ENCODE data around the gene PUS1. TPM values are rescaled to one million over a fixed set of nuclear protein-coding genes. Genes with fewer than 3 reads are reported as not detected.

The PUS1 gene
- total and polyA plus RNA-seq, 2 of the 4 experiments (the other 2 are of a cell fraction) = 14.0 to 36.7 TPM

DNA sequence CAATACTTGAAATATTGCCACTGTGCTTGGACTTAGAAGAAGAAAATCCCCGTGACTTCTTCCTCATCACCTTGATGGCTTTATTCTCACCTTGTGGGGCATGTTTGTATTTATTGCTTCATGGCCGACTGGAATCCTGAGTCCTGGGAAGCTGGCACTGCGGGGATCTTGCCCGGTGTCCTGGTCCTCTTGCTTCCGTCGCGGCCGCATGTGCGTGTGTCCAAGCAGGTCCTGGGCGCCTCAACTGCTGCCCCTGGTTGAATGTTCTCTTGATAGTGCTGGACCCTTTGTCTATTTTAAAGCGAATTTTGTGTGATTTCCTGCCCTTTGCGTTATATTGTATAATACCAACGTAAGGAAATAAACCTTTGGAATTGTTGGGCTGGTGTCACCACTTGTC, 6.3 kb upstream of the PUS1 start:
- no peaks in the 10 kb centered on the region for H3K79me1 ChIP-seq (ENCODE audit: low read depth in 1 of 2, low read length in 2 of 2)
- ChIA-PET POLR2A (ENCODE audit: unreplicated experiment) (no interaction called here), CTCF (no interaction called here)
- no peak overlapping the region for H4K91ac ChIP-seq (ENCODE audit: insufficient read depth, low read depth, low read length)
- dilution Hi-C loops (cut with HindIII; ENCODE audit: low sequenced_read_pairs, unreplicated experiment) (no loop called here), intact Hi-C loops (cut with micrococcal nuclease) (no loop called here), in situ Hi-C loops (cut with MboI; ENCODE audit: low sequenced_read_pairs) (no loop called here)
- no peak for DNase-seq
- no peaks in the 10 kb centered on the region for H3K4me1 ChIP-seq (ENCODE audit: control insufficient read depth, insufficient read depth, low read length)
- no peak overlapping the region for H4K8ac ChIP-seq (ENCODE audit: low read depth in 2 of 2, low read length in 2 of 2)
- H3K27ac ChIP-seq (ENCODE audit: insufficient read depth, low read length) = no peak overlapping the region
- no peaks in the 10 kb centered on the region for H3K27me3 ChIP-seq (ENCODE audit: control insufficient read depth, insufficient read depth, low read length)
- peaks cover 39% of the 10 kb centered on the region for H3K36me3 ChIP-seq (ENCODE audit: control insufficient read depth, insufficient read depth, low read length)
- 84% methylated on average over 4 of the region's 13 CpGs; no CpG with 5 or more reads in 1 of the 2 experiments for WGBS, 2 experiments (ENCODE audit: extremely low coverage in 2 of 2, insufficient read length in 1 of 2)
- H2BK120ac ChIP-seq (ENCODE audit: low read depth, low read length) = no peak overlapping the region
- H3K14ac ChIP-seq (replicated peaks; ENCODE audit: low read depth, low read length) = no peak overlapping the region
- TF ChIP-seq USF2 (IDR thresholded peaks at IDR 0.05; ENCODE audit: low read depth, low read length) (no peak), MAFK (IDR thresholded peaks at IDR 0.05; ENCODE audit: low read depth, low read length) (no peak), CEBPB (IDR thresholded peaks at IDR 0.05; ENCODE audit: low read depth, low read length) (no peak), FOS (IDR thresholded peaks at IDR 0.05; ENCODE audit: low read depth, low read length) (no peak), RCOR1 (IDR thresholded peaks at IDR 0.05; ENCODE audit: insufficient replicate concordance, low read length) (no peak), POLR2A (IDR thresholded peaks at IDR 0.05; ENCODE audit: low read depth, low read length) (no peak), RFX5 (IDR thresholded peaks at IDR 0.05; ENCODE audit: low read depth, low read length) (no peak), NFE2L2 (IDR thresholded peaks at IDR 0.05; ENCODE audit: low read depth, low read length) (no peak), SMC3 (IDR thresholded peaks at IDR 0.05; ENCODE audit: low read depth, low read length) (no peak), MAZ (IDR thresholded peaks at IDR 0.05; ENCODE audit: borderline replicate concordance, low read depth, low read length) (no peak), CTCF (conservative IDR thresholded peaks at IDR 0.05; ENCODE audit: low read depth, low read length) (no peak), CHD1 (IDR thresholded peaks at IDR 0.05; ENCODE audit: low read depth, low read length) (no peak), MXI1 (IDR thresholded peaks at IDR 0.05; ENCODE audit: borderline replicate concordance, low read depth, low read length) (no peak), BHLHE40 (IDR thresholded peaks at IDR 0.05; ENCODE audit: low read depth, low read length) (no peak), RAD21 (IDR thresholded peaks at IDR 0.05; ENCODE audit: low read length) (no peak)
- TF ChIP-seq, protein P1, sequence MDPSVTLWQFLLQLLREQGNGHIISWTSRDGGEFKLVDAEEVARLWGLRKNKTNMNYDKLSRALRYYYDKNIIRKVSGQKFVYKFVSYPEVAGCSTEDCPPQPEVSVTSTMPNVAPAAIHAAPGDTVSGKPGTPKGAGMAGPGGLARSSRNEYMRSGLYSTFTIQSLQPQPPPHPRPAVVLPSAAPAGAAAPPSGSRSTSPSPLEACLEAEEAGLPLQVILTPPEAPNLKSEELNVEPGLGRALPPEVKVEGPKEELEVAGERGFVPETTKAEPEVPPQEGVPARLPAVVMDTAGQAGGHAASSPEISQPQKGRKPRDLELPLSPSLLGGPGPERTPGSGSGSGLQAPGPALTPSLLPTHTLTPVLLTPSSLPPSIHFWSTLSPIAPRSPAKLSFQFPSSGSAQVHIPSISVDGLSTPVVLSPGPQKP (IDR thresholded peaks at IDR 0.05; ENCODE audit: borderline replicate concordance, low read depth, low read length) = no peak
- H3K4me3 ChIP-seq (ENCODE audit: insufficient read depth, low read depth, low read length) = no peak overlapping the region
- H2BK15ac ChIP-seq (ENCODE audit: low read depth, low read length) = no peak overlapping the region
- H2BK20ac ChIP-seq (ENCODE audit: low read depth, low read length) = no peak overlapping the region
- no peak overlapping the region for H4K5ac ChIP-seq (ENCODE audit: low read depth, low read length)
- H3K56ac ChIP-seq (ENCODE audit: extremely low read depth, insufficient read depth, low read length) = no peak overlapping the region
- H4K20me1 ChIP-seq (ENCODE audit: insufficient read depth, low read length) = no peaks in the 10 kb centered on the region
- no TSS peak for BruUV-seq (replicated peaks)
- H3K4ac ChIP-seq (ENCODE audit: low read depth, low read length) = no peak overlapping the region
- H3K9ac ChIP-seq (ENCODE audit: low read depth, low read length) = no peak overlapping the region
- no peak overlapping the region for H2BK5ac ChIP-seq (ENCODE audit: low read depth, low read length, poor library complexity, severe bottlenecking)
- no peak overlapping the region for H2AK5ac ChIP-seq (ENCODE audit: low read depth, low read length)
- H3K18ac ChIP-seq (ENCODE audit: low read depth, low read length) = no peak overlapping the region
- H2AFZ ChIP-seq (replicated peaks; ENCODE audit: low read length, poor library complexity) = no peak overlapping the region
- 0 out of 2 replicates have a peak, but pooled peaks cover 3% of the 10 kb centered on the region for H3K9me1 ChIP-seq (ENCODE audit: insufficient read depth, low read length)
- no peaks in the 10 kb centered on the region for H3K9me3 ChIP-seq (ENCODE audit: control insufficient read depth, insufficient read depth, low read length)
- no peak overlapping the region for H2AK9ac ChIP-seq (replicated peaks; ENCODE audit: low read depth, low read length, poor library complexity)
- no peak for ATAC-seq (ENCODE audit: low read depth)
- H3K4me2 ChIP-seq (ENCODE audit: low read depth, low read length) = no peak overlapping the region
- H3K23ac ChIP-seq (ENCODE audit: low read depth, low read length) = no peak overlapping the region

Data from IMR-90 (cell line).